Activated naive CD4-positive, alpha-beta T cell (primary cell): ENCODE results near the gene MBD5.

Experiments used
- DNase-seq, 4 experiments: peaks; one replicate each; lab custom pipeline; 2025; lab: John Stamatoyannopoulos, UW

The MBD5 gene

DNA sequence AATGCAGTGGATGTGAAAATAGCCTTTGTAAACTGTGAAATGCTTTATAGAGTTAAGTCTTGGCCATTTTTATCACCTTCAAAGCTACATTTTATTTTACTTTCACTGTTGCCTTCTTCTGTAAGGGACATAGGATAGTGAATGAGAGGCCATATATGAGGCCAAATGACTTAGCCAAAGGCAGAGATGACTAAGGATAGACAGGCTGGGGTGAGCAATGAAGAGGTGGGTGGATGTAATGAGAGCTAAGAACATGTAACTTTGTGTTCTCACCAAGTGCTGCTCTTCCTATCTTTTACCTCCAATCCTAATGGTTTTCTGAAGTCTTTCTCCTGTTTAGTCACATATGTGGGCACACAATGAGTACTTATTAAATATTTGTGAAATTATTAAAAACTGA lies 101.9 kb downstream of the MBD5 start:
- DNase-seq, result no peak

DNA sequence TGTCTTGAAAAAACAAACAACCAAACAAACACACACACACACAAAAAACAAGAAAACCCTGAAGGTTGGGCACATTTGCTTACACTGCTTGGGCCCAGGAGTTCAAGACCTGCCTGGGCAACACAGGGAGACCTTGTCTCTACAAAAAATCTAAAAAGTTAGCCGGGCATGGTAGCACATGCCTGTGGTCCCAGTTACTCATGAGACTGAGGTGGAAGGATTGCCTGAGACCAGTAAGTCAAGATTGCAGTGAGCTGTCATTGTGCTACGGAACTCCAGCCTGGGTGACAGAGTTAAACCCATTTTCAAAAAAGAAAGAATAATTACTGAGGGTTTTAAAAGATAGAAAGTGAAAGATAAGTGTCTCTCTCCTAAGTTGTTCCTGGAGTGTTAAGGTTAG lies 103.4 kb downstream of the MBD5 start:
- DNase-seq, result no peak

- no peak for DNase-seq
These were observed 109.7 kb downstream of the MBD5 start for GRCh38 chr2:148130581-148130980.

DNA sequence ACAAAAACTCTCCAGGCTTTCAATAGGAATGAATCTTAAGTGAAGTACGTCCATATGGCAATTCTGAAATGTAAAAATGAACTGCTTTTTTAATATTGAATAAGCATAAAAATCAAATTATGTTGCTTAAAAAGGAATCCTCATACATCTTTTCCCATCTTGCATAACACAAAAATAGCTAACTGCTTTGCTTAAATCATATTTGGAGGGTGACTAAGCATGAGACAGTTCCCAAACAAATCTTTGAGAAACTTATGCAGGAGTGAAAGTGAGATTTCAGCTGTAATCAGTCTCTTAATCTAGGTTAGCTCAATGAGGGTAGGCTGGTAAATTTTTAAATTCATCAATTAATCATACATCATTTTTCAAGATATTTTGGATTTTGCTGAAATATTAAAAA lies 111.5 kb downstream of the MBD5 start:
- DNase-seq, result no peak

DNA sequence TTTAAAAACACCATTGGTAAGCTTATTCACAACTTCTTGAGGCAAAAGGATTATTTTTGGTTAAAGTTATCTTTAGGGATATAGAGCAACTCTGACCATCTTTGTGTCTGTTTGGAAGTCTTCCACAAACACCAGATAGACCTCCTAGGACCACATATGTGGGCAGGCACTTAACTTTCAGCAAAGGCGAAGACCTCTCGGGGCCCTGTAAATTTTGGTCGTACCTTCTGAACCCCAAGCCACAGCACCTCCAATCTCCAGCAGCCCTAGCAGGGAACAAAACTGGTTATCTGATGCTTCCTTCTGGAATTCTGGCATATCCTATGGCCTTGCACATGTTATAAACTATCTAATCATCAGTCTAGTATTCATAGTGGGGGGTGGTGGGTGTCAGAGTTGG lies 114.8 kb downstream of the MBD5 start:
- no peak for DNase-seq

DNA sequence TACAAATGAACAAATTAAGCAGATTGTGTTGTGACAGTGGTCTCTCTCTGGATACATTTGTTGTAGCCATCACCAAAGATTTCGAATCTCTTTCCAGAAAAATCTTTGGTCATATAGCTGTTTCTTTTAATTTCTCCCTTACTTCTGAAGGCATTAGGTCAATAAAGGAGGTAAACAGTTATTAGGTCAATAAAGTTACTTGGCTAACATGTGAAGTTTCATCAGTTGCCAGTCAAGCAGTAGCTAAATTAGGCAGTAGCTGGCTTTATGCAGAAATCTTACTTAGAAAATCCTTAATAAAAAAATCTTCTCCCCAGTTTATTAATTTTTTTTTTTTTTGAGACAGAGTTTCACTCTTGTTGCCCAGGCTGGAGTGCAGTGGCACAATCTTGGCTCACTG lies 115.5 kb downstream of the MBD5 start:
- DNase-seq, result no peak

DNA sequence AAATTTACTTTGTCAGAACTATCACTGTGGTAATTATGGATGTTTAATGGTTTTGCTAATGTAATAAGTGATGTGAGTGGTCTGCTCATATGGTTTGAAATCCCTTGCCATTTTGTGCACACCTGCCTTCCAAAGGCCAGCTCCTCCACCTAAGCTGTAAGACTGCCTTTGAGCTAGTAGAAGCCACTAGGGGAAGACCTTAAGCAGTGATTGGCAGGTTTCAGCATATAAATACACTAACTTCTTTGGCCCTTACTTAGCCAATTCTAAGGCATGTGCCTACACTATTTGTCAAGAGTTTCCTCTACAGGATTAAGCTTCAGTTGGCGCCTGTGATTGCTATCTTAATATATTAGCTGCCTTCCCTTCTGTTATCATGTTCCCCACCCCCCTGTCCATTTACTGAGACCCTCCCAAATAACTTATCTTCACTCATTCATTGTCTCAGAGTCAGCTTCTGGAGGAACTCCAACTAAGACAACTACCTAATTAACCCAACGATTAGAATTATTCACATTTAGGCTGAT lies 141.1 kb downstream of the MBD5 start:
- no peak for DNase-seq

DNA sequence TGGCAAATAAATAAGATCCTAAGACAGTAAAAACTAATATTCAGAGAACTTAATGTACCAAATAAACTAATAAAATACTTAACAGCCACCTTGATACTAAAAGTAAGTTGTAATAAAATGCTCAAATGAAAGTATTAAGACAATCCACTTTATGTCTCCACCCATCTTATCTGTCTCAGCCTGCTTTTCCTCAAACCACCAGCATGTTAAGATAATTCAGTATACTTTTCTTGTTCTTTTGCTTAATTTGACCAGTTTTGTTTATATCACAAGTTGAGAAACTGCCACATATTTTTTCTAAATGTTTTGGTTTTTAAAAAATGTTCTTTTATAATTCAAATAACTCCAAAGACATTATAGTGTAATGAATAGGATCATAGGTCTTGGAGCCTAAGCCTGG lies 142.0 kb downstream of the MBD5 start:
- no peak for DNase-seq

GRCh38 chr2:148165975-148166374 lies 145.1 kb downstream of the MBD5 start:
- DNase-seq, result no peak

DNA sequence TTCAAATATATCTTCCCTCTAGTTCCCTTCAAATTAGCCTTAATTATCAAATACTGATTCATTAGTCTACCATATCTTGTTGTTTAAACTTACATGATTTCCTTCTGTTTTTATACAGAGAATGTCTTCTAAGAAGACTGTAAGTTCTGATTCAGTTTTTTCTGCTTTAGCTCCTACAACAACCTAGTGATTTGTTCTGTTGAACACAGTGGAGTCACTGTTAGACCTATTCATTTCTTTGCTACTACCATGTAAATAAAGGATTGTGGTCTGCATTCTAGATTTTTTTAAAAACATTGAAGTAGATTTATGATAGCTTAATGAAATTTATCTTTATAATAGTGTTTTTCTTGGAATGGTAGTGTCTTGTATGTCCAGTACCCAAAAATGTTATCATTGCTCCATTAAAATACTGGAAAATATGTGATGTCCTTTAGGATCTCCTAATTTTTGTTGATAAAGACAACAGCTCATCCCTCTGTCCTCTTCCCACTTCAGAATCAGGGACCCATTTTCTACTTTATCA lies 146.4 kb downstream of the MBD5 start:
- DNase-seq, result no peak

- no peak for DNase-seq
These were observed 147.0 kb downstream of the MBD5 start for GRCh38 chr2:148167855-148168254.

GRCh38 chr2:148172131-148172753 lies 151.4 kb downstream of the MBD5 start:
- DNase-seq, result no peak

GRCh38 chr2:148173168-148173567 lies 152.3 kb downstream of the MBD5 start:
- no peak for DNase-seq

GRCh38 chr2:148177559-148177958 lies 156.7 kb downstream of the MBD5 start:
- no peak for DNase-seq

DNA sequence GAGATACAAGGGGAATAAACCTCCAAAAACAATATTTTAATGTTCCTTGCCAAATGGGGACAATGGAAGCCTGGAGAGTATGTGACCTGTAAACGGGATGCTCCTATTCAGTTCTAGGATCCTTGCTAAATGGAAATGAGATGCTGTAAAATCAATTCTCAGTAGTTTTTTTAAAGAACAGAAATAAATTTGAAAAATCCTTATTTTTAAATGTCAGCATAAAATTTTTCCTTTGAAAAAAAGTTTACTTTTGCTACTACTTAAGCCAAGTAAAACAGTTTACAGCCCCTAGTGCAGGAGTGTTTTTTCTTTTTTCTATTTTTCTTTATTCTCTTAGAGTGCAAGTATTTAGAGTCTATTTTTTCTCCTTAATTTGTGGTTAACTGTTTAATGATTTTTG lies 158.8 kb downstream of the MBD5 start:
- DNase-seq, result no peak

DNA sequence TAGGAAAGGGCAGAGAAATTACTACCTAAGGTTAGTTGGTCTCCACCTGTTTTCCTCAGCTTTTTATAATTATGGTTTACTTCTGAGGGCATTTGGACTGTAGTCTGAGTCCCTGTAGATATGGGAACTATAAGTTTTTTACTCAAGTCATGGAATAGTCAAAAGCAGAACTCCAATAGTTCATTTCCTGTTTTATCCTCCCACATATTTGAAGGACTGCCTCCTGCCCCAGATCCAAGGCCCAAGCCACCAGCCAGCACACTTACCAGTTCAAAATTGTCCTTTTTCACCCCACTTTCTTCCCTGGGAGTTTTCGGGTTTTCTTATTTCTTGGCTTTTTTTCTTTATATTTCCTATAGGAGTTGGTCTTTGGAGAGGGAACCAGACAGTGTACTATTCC lies 164.1 kb downstream of the MBD5 start:
- DNase-seq, result no peak

DNA sequence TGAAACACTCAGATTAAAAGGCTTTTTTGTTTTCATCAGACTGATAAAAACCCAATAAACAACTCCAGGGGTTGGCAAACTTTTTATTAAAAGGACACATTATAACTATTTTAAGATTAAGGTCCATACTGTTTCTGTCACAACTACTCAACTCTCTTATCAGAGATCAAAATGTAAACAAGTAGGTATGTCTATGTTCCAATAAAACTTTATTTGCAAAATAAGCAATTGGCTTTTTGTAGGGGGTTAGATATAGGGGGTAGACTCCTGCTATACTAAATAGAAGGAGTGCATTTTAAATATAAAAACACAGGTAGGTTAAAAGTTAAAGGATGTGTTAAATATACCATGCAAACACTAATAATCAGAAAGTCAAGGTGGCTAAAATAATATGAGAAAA lies 174.0 kb downstream of the MBD5 start:
- DNase-seq, result no peak

- DNase-seq, result peak in 3 of 4 experiments; percentile 1 to 11 (median 1)
These were observed 180.4 kb downstream of the MBD5 start for GRCh38 chr2:148201075-148202004.

- DNase-seq, result no peak
These were observed 181.3 kb downstream of the MBD5 start for GRCh38 chr2:148202237-148202636.

- DNase-seq, result no peak
These were observed 186.2 kb downstream of the MBD5 start for GRCh38 chr2:148207111-148207510.

- no peak for DNase-seq
These were observed 188.7 kb downstream of the MBD5 start for GRCh38 chr2:148209603-148210002.

DNA sequence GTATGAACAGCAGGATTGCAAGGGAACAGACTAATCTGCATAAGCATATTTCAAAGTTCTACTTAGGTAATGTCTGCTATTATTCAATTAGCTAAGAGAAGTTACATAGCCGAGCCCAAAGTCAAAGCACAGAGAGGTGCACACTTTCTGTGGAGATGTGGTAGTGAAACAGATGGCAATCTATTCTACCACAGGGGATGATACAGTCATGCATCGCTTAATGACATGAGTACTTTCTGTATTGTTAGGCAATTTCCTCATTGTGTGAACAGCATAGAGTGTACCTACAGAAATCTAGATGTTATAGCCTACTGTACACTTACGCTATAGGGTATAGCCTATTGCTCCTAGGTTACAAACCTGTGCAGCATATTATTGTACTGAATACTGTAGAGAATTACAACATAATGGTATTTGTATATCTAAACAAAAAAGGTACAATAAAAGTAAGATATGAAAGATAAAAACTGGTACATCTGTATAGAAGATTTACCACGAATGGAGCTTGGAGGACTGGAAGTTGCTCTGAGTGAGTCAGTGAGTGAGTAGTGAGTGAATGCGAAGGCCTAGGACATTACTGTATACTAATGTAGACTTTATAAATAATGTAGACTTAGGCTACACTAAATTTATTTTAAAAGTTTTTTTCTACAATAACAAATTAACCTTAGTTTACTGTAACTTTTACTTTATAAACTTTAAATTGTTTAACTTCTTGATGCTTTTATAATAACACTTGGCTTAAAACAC lies 197.6 kb downstream of the MBD5 start:
- DNase-seq, result no peak
